NCI-H1930 (cell line): ENCODE data around the gene AGAP1.

Source experiments
- DNase-seq, 2 experiments: peaks; one replicate each; lab custom pipeline; 2025; lab: John Stamatoyannopoulos, UW

AGAP1 gene

GRCh38 chr2:235665661-235666212 is 171.9 kb downstream of the AGAP1 start:
- DNase-seq, result no peak

- DNase-seq, result peak; percentile 31 to 67
Observed at GRCh38 chr2:235666213-235666781, 172.5 kb downstream of the AGAP1 start.

- DNase-seq, result no peak
Observed at GRCh38 chr2:235668782-235669181, 174.9 kb downstream of the AGAP1 start.

- peak; percentile 63 to 82 for DNase-seq
Observed at GRCh38 chr2:235669269-235669831, 175.5 kb downstream of the AGAP1 start.

- peak; percentile 25 to 43 for DNase-seq
Observed at GRCh38 chr2:235669983-235670962, 176.4 kb downstream of the AGAP1 start.

- DNase-seq, result no peak
Observed at GRCh38 chr2:235670974-235671787, 177.3 kb downstream of the AGAP1 start.

- DNase-seq, result no peak
Observed at GRCh38 chr2:235672720-235673119, 178.9 kb downstream of the AGAP1 start.

- DNase-seq, result no peak
Observed at GRCh38 chr2:235674146-235674545, 180.3 kb downstream of the AGAP1 start.

GRCh38 chr2:235674812-235675211 is 181.0 kb downstream of the AGAP1 start:
- DNase-seq, result no peak

GRCh38 chr2:235675678-235676535 is 182.1 kb downstream of the AGAP1 start:
- DNase-seq, result no peak

- DNase-seq, result no peak
Observed at GRCh38 chr2:235676536-235676799, 182.6 kb downstream of the AGAP1 start.

- no peak for DNase-seq
Observed at GRCh38 chr2:235677276-235677788, 183.5 kb downstream of the AGAP1 start.

- no peak for DNase-seq
Observed at GRCh38 chr2:235677937-235678336, 184.1 kb downstream of the AGAP1 start.

GRCh38 chr2:235678712-235679111 is 184.9 kb downstream of the AGAP1 start:
- DNase-seq, result no peak

- DNase-seq, result no peak
Observed at GRCh38 chr2:235679471-235679870, 185.6 kb downstream of the AGAP1 start.

GRCh38 chr2:235685024-235685721 is 191.3 kb downstream of the AGAP1 start:
- DNase-seq, result no peak

- no peak for DNase-seq
Observed at GRCh38 chr2:235688511-235689426, 194.9 kb downstream of the AGAP1 start.

- DNase-seq, result no peak
Observed at GRCh38 chr2:235689427-235689853, 195.6 kb downstream of the AGAP1 start.
